ENCODE measurements around the gene TGFA.

TGFA gene

DNA sequence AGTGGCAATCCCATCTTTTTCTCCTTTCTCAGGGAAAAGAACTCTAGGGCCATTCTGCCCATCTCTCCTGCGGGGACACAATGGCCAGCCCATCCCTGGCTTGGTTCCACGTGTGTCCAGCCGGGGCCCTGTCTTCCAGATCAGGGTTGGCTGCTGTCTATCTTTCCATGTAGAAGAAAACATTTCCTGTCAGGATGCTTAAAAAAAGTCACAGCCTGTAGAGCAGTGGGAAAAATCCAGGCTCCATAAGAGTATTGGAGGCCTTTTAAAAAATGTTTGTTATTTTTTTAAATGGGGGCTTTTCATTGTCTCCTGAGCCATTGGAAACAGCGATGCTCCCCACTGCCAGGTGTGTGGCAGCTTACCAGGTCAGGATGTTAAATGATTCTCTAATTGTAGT lies 105.6 kb downstream of the TGFA start:
- intact Hi-C loops (cut with micrococcal nuclease): no loop called here
- Mint-ChIP-seq H3K9me3 (no peaks in the 10 kb centered on the region), H3K4me1 (ENCODE audit: low read depth) (no peaks in the 10 kb centered on the region), H3K36me3 (ENCODE audit: low read depth) (peaks cover 67% of the 10 kb centered on the region), H3K27me3 (no peaks in the 10 kb centered on the region), H3K27ac (no peak overlapping the region), H3K4me3 (no peak overlapping the region)

GRCh38 chr2:70443726-70444125 lies 109.9 kb downstream of the TGFA start:
- Mint-ChIP-seq H3K4me3 (no peak overlapping the region), H3K9me3 (peaks cover 8% of the 10 kb centered on the region), H3K36me3 (ENCODE audit: low read depth) (peaks cover 36% of the 10 kb centered on the region), H3K4me1 (ENCODE audit: low read depth) (peaks cover 9% of the 10 kb centered on the region), H3K27me3 (no peaks in the 10 kb centered on the region), H3K27ac (no peak overlapping the region)
- intact Hi-C loops (cut with micrococcal nuclease): no loop called here

- intact Hi-C loops (cut with micrococcal nuclease): no loop called here
- H3K27me3 Mint-ChIP-seq: no peaks in the 10 kb centered on the region
- peaks cover 34% of the 10 kb centered on the region for H3K36me3 Mint-ChIP-seq (ENCODE audit: low read depth)
- H3K4me1 Mint-ChIP-seq (ENCODE audit: low read depth): peaks cover 9% of the 10 kb centered on the region
- H3K4me3 Mint-ChIP-seq: no peak overlapping the region
- H3K27ac Mint-ChIP-seq: no peak overlapping the region
- H3K9me3 Mint-ChIP-seq: peaks cover 8% of the 10 kb centered on the region
Observed at GRCh38 chr2:70443078-70443465, 110.6 kb downstream of the TGFA start.

DNA sequence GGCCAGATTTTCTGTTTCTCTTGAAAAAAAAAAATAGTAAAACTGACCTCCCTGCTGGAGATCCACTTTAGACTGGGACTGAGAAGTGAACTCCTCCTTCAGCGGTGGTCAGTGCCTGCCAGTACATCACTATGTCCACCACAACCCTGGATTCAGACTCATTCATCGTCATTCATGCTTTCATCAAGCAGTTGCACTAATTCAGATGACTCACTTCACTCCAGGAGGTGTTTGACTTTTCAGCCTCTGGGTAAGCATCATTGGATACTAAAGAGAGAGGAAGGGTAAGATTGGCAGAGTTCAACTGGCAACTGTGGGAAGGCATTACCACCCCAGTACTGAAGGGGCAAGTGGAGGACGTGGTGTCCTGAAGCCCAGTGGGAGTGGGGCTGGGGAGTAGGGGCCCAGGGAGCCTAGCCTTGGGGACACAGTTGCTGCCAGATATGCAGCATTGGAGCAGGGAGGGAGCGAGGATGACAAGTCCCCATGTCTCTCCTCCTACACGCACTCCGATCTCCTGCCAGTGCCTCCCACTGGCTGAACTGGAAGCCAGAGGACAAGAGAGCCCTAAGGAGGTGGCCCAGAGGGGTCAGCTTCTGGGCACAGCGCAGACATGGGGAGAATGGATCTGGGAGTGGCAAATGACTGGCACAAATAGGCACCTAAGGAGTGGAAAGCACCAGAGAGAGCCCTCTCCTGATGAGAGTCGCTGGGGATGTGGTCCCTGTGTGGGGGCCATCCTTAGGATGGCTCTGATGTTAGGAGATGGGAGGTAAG lies 111.1 kb downstream of the TGFA start:
- no peaks in the 10 kb centered on the region for H3K27me3 Mint-ChIP-seq
- no peak overlapping the region for H3K27ac Mint-ChIP-seq
- intact Hi-C loops (cut with micrococcal nuclease): no loop called here
- peaks cover 28% of the 10 kb centered on the region for H3K36me3 Mint-ChIP-seq (ENCODE audit: low read depth)
- peaks cover 8% of the 10 kb centered on the region for H3K9me3 Mint-ChIP-seq
- no peak overlapping the region for H3K4me3 Mint-ChIP-seq
- H3K4me1 Mint-ChIP-seq (ENCODE audit: low read depth): peaks cover 9% of the 10 kb centered on the region

DNA sequence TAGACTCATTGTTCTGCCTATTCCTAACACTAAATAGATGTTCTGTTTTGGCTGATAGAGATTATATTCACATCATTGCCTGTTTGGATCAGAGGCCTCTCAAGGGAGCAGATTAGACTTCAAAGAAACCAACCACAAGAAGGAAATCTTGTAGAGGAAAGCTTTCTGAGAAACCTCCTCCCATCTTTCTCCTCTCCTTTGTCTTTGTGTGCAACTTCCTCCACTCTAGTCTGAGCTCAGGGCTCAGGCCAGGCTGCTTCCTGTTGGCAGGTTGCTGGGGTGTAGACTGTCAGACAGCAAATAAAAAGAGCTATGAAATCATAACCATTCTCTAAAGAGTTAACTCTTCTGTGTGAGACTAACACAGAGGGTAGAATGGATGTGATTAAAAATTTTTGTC lies 113.0 kb downstream of the TGFA start:
- H3K4me1 Mint-ChIP-seq (ENCODE audit: low read depth): peaks cover 9% of the 10 kb centered on the region
- H3K36me3 Mint-ChIP-seq (ENCODE audit: low read depth): peaks cover 23% of the 10 kb centered on the region
- no peak overlapping the region for H3K4me3 Mint-ChIP-seq
- peaks cover 8% of the 10 kb centered on the region for H3K9me3 Mint-ChIP-seq
- H3K27ac Mint-ChIP-seq: peak overlapping the region; percentile 42
- intact Hi-C loops (cut with micrococcal nuclease): no loop called here
- no peaks in the 10 kb centered on the region for H3K27me3 Mint-ChIP-seq

GRCh38 chr2:70435138-70435537 lies 118.5 kb downstream of the TGFA start:
- no peaks in the 10 kb centered on the region for H3K9me3 Mint-ChIP-seq
- no peak overlapping the region for H3K27ac Mint-ChIP-seq
- intact Hi-C loops (cut with micrococcal nuclease): no loop called here
- H3K36me3 Mint-ChIP-seq (ENCODE audit: low read depth): no peaks in the 10 kb centered on the region
- H3K27me3 Mint-ChIP-seq: peaks cover 2% of the 10 kb centered on the region
- no peak overlapping the region for H3K4me3 Mint-ChIP-seq
- peaks cover under 1% of the 10 kb centered on the region for H3K4me1 Mint-ChIP-seq (ENCODE audit: low read depth)

DNA sequence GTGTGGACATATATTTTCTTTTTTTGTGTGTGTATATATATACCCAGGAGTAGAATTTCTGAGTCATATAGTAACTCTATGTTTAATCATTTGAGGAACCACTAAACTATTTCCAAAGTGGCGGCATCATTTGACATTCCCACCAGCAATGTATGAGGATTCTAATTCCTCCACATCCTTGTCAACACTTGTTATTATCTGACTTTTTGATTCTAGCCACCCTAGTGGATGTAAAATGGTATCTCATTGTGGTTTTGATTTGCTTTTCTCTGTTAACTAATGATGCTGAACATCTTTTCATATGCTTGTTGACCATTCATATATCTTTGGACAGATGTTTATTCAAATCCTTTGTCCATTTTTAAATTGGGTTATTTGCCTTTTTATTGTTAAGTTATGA lies 120.3 kb downstream of the TGFA start:
- H3K9me3 Mint-ChIP-seq: no peaks in the 10 kb centered on the region
- intact Hi-C loops (cut with micrococcal nuclease): no loop called here
- H3K4me3 Mint-ChIP-seq: no peak overlapping the region
- no peak overlapping the region for H3K27ac Mint-ChIP-seq
- H3K36me3 Mint-ChIP-seq (ENCODE audit: low read depth): no peaks in the 10 kb centered on the region
- peaks cover 2% of the 10 kb centered on the region for H3K27me3 Mint-ChIP-seq
- H3K4me1 Mint-ChIP-seq (ENCODE audit: low read depth): no peaks in the 10 kb centered on the region

DNA sequence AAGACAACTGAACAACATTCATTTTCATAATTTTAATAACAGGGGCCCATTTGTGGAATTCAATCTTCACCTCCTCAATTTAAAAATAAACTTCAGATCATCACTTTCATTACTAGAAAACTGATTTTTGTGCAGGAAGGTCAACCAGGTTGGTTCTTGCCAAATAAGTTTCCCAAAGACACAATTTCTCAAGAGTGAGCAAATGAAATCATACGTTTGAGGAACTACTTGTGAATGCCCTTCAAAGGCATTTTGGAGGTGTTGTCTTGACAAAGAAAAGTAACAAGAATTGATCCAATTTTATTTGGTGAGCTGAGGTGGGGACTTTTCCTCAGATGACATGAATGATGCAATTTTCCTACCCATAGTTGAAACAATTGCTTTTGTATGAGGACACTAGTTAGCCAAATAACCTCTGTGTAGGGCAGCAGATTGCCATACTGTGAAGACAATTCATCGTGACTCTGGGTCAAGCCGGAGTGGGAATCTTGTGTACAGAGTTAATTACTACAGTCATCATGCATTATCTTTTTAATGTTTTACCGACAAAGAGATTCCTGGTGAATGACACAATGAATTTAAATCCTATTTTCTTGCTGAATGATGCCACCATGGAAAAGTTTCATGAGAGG lies 121.8 kb downstream of the TGFA start:
- intact Hi-C loops (cut with micrococcal nuclease): no loop called here
- Mint-ChIP-seq H3K9me3 (no peaks in the 10 kb centered on the region), H3K4me3 (no peak overlapping the region), H3K36me3 (ENCODE audit: low read depth) (no peaks in the 10 kb centered on the region), H3K4me1 (ENCODE audit: low read depth) (no peaks in the 10 kb centered on the region), H3K27ac (no peak overlapping the region), H3K27me3 (peaks cover 2% of the 10 kb centered on the region)

DNA sequence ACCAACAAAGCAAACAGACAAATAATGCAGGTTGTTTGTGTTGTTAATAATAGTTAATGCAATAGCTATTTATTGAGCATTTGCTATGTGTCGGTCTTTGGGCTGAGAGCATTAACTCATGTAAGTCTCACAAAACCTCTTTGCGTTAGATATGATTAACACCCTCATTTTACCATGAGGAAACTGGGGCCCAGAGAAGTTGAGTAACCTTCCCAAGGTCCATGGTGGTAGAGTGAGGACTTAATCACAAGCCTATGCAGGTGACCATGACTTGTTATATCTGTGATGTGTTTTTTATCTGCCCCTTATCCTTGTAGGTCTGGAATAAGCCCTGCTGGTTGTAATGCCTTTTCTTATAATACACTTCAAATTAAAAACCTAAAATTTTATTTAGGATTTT lies 127.3 kb downstream of the TGFA start:
- Mint-ChIP-seq H3K27me3 (peaks cover 3% of the 10 kb centered on the region), H3K36me3 (ENCODE audit: low read depth) (no peaks in the 10 kb centered on the region), H3K9me3 (no peaks in the 10 kb centered on the region), H3K27ac (no peak overlapping the region), H3K4me1 (ENCODE audit: low read depth) (no peaks in the 10 kb centered on the region), H3K4me3 (no peak overlapping the region)
- intact Hi-C loops (cut with micrococcal nuclease): no loop called here

DNA sequence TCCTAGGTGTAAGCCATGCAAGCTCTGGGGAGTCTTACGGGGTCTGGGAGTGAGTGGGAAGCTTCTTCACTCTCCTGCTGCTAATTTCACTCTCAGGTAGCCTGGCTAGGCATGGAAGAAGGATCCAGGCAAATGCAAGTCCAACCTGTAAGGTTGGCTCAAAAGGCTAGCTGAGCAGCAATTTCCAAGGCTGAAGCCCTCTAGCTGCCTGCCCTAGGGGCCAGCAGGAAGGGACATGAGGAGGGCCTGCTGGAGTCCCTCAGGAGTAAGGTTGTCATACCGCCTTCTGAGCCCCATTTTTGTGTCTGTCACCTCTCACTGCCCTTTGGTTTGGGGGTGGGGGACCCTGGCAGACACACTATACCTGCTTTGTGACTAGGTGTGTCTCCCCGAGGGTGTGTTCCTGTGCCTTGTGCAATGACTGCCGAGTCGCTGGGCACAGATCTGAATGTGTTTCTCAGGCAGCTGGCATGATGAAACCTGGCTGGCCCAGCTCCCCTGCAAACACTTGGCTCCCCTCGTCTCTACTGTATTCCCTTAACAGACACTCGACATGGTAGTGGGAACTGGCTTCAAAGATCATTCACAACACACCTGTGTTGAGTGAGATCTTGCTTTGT lies 127.8 kb downstream of the TGFA start:
- no peaks in the 10 kb centered on the region for H3K36me3 Mint-ChIP-seq (ENCODE audit: low read depth)
- peaks cover 3% of the 10 kb centered on the region for H3K27me3 Mint-ChIP-seq
- no peak overlapping the region for H3K27ac Mint-ChIP-seq
- no peaks in the 10 kb centered on the region for H3K9me3 Mint-ChIP-seq
- no peak overlapping the region for H3K4me3 Mint-ChIP-seq
- H3K4me1 Mint-ChIP-seq (ENCODE audit: low read depth): no peaks in the 10 kb centered on the region
- intact Hi-C loops (cut with micrococcal nuclease): no loop called here

- no peak overlapping the region for H3K27ac Mint-ChIP-seq
- H3K4me3 Mint-ChIP-seq: no peak overlapping the region
- H3K9me3 Mint-ChIP-seq: peaks cover 8% of the 10 kb centered on the region
- intact Hi-C loops (cut with micrococcal nuclease): no loop called here
- no peaks in the 10 kb centered on the region for H3K4me1 Mint-ChIP-seq (ENCODE audit: low read depth)
- H3K27me3 Mint-ChIP-seq: peaks cover 6% of the 10 kb centered on the region
- no peaks in the 10 kb centered on the region for H3K36me3 Mint-ChIP-seq (ENCODE audit: low read depth)
Observed at GRCh38 chr2:70420740-70421139, 132.9 kb downstream of the TGFA start.

GRCh38 chr2:70420143-70420542 lies 133.5 kb downstream of the TGFA start:
- peaks cover 6% of the 10 kb centered on the region for H3K27me3 Mint-ChIP-seq

GRCh38 chr2:70418514-70418913 lies 135.1 kb downstream of the TGFA start:
- no peaks in the 10 kb centered on the region for H3K36me3 Mint-ChIP-seq (ENCODE audit: low read depth)
- H3K4me3 Mint-ChIP-seq: no peak overlapping the region
- H3K9me3 Mint-ChIP-seq: peaks cover 8% of the 10 kb centered on the region
- intact Hi-C loops (cut with micrococcal nuclease): no loop called here
- no peak overlapping the region for H3K27ac Mint-ChIP-seq
- peaks cover 3% of the 10 kb centered on the region for H3K27me3 Mint-ChIP-seq
- no peaks in the 10 kb centered on the region for H3K4me1 Mint-ChIP-seq (ENCODE audit: low read depth)

More at GRCh38 chr2:70420143-70420542, 133.5 kb downstream of the TGFA start:
- Mint-ChIP-seq H3K4me3 (no peak overlapping the region), H3K36me3 (ENCODE audit: low read depth) (no peaks in the 10 kb centered on the region), H3K27ac (no peak overlapping the region), H3K4me1 (ENCODE audit: low read depth) (no peaks in the 10 kb centered on the region), H3K9me3 (peaks cover 8% of the 10 kb centered on the region)
- intact Hi-C loops (cut with micrococcal nuclease): no loop called here

DNA sequence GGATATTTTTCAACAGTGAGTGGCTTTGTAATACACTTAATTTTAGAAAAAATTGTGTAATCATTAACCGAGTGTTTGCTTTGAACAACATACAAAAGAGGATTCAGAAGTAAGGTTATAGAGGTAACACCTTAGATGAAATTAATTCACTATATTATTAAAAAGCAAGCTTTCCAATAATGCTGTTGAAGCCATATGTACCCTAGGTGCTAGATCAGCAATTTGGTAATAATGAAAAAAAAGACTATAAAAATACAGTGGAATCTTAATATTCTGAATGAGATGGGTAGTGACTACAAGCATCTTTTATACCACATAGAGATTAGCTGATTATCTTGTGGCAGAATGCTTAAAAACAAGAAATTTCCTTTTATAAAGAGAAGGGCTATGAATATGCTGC lies 136.6 kb downstream of the TGFA start:
- intact Hi-C loops (cut with micrococcal nuclease): no loop called here
- Mint-ChIP-seq H3K9me3 (peaks cover 8% of the 10 kb centered on the region), H3K4me3 (no peak overlapping the region), H3K27me3 (peaks cover 7% of the 10 kb centered on the region), H3K4me1 (ENCODE audit: low read depth) (no peaks in the 10 kb centered on the region), H3K27ac (no peak overlapping the region), H3K36me3 (ENCODE audit: low read depth) (no peaks in the 10 kb centered on the region)

Data from dendritic cell treated with granulocyte-macrophage colony-stimulating factor and Interleukin-4, amounts not matched to agents 40 ng/mL and 50 ng/mL, for 4 days (primary cell).